GM23338 (cell line): Measurements from ENCODE around the gene RTN4RL1. TPM values are rescaled to one million over a fixed set of nuclear protein-coding genes. Genes with fewer than 3 reads are reported as not detected.

ENCODE experiments used
- ATAC-seq: fragments of 200-7000 bp; cut with Tn5 transposase; 3 replicates; pipeline ENCODE4 v1.9.1; 2020
- DNase-seq: peaks from one replicate; pipeline ENCODE4 v3.0.0-alpha.2; 2015; ENCODE audit warnings: low spot score
- H2AFZ ChIP-seq: fragments of 200-600 bp; sonication (generic); 2 replicates; pipeline ENCODE4 v1.8.0; 2016; ENCODE audit warnings: antibody characterized with exemption, mild to moderate bottlenecking, moderate library complexity
- H3F3A ChIP-seq: fragments of 200-600 bp; sonication (generic); replicated peaks from 2 replicates; pipeline ENCODE4 v1.8.0; 2017; ENCODE audit warnings: antibody characterized with exemption, mixed run types, low read depth
- H3K27ac ChIP-seq: fragments of 200-600 bp; sonication (generic); 2 replicates; pipeline ENCODE4 v1.6.1; 2016; ENCODE audit warnings: low read depth
- H3K27me3 ChIP-seq: fragments of 200-600 bp; sonication (generic); 2 replicates; pipeline ENCODE4 v1.8.0; 2016; ENCODE audit warnings: mild to moderate bottlenecking, mixed run types, moderate library complexity; ENCODE audit not compliant: insufficient read depth
- H3K36me3 ChIP-seq: fragments of 200-600 bp; sonication (generic); 2 replicates; pipeline ENCODE4 v1.8.0; 2016; ENCODE audit warnings: mild to moderate bottlenecking; ENCODE audit not compliant: insufficient read depth
- H3K4me1 ChIP-seq: fragments of 200-600 bp; sonication (generic); 2 replicates; pipeline ENCODE4 v1.8.0; 2016; ENCODE audit warnings: mild to moderate bottlenecking, moderate library complexity; ENCODE audit not compliant: insufficient read depth
- H3K4me2 ChIP-seq: fragments of 200-600 bp; sonication (generic); 2 replicates; pipeline ENCODE4 v1.7.1; 2017; ENCODE audit warnings: mixed run types
- H3K4me3 ChIP-seq: fragments of 200-600 bp; sonication (generic); 2 replicates; pipeline ENCODE4 v1.6.1; 2016; ENCODE audit warnings: mixed run types
- H3K79me2 ChIP-seq: fragments of 200-600 bp; sonication (generic); replicated peaks from 2 replicates; pipeline ENCODE4 v1.8.0; 2017; ENCODE audit warnings: mild to moderate bottlenecking; ENCODE audit not compliant: insufficient read depth
- H3K9me2 ChIP-seq: fragments of 200-600 bp; sonication (generic); 2 replicates; pipeline ENCODE4 v1.8.0; 2017; ENCODE audit not compliant: insufficient read depth
- H4K20me1 ChIP-seq: fragments of 200-600 bp; sonication (generic); replicated peaks from 2 replicates; pipeline ENCODE4 v1.8.0; 2017; ENCODE audit warnings: mild to moderate bottlenecking; ENCODE audit not compliant: insufficient read depth
- H3K27ac Mint-ChIP-seq: 2 replicates; pipeline ENCODE4 v1.8.0; 2020; ENCODE audit warnings: inconsistent platforms, mild to moderate bottlenecking, moderate library complexity, mixed read lengths
- H3K27me3 Mint-ChIP-seq: 3 replicates; pipeline ENCODE4 v1.8.0; 2022; ENCODE audit warnings: low read depth, mild to moderate bottlenecking, moderate library complexity, mixed read lengths, inconsistent platforms; ENCODE audit not compliant: insufficient read depth, poor library complexity
- H3K36me3 Mint-ChIP-seq: 3 replicates; pipeline ENCODE4 v1.8.0; 2021; ENCODE audit warnings: low read depth, mild to moderate bottlenecking, inconsistent platforms, moderate library complexity, mixed read lengths
- H3K4me1 Mint-ChIP-seq: 3 replicates; pipeline ENCODE4 v1.8.0; 2020; ENCODE audit warnings: mild to moderate bottlenecking, inconsistent platforms, mixed read lengths
- H3K4me3 Mint-ChIP-seq: 3 replicates; pipeline ENCODE4 v1.8.0; 2021; ENCODE audit warnings: moderate library complexity, mild to moderate bottlenecking, inconsistent platforms, mixed read lengths
- H3K9me3 Mint-ChIP-seq: 3 replicates; pipeline ENCODE4 v1.8.0; 2020; ENCODE audit warnings: moderate library complexity, mild to moderate bottlenecking, inconsistent platforms, mixed read lengths
- CREB1 ChIP-seq: fragments of 250-450 bp; sonication (Bioruptor Pico); IDR thresholded peaks from 2 replicates; pipeline ENCODE4 v1.5.0; 2020; ENCODE audit warnings: low read depth, mild to moderate bottlenecking, moderate library complexity
- EZH2 ChIP-seq: fragments of 200-600 bp; sonication (generic); IDR thresholded peaks from one replicate; pipeline ENCODE4 v1.8.0; 2017; ENCODE audit warnings: antibody characterized with exemption, mild to moderate bottlenecking, low read depth; ENCODE audit not compliant: unreplicated experiment
- EZH2phosphoT487 ChIP-seq: fragments of 200-600 bp; sonication (generic); IDR thresholded peaks from one replicate; pipeline ENCODE4 v1.8.1; 2018; ENCODE audit warnings: antibody characterized with exemption; ENCODE audit not compliant: unreplicated experiment
- JUNB ChIP-seq: IDR thresholded peaks from one replicate; pipeline ENCODE4 v1.6.1; 2016; ENCODE audit warnings: antibody characterized with exemption; ENCODE audit not compliant: unreplicated experiment
- NANOG ChIP-seq: IDR thresholded peaks from 2 replicates; pipeline ENCODE4 v1.6.1; 2016; ENCODE audit warnings: antibody characterized with exemption, borderline replicate concordance
- POLR2AphosphoS5 ChIP-seq: IDR thresholded peaks from 2 replicates; pipeline ENCODE4 v1.6.1; 2016; ENCODE audit warnings: antibody characterized with exemption, low read depth
- REST ChIP-seq: IDR thresholded peaks from one replicate; pipeline ENCODE4 v1.6.1; 2018; ENCODE audit warnings: antibody characterized with exemption; ENCODE audit not compliant: unreplicated experiment
- STAT1 ChIP-seq: IDR thresholded peaks from one replicate; pipeline ENCODE4 v1.6.1; 2016; ENCODE audit warnings: antibody characterized with exemption; ENCODE audit not compliant: unreplicated experiment
- ZNF114 ChIP-seq: fragments of 250-450 bp; sonication (Bioruptor Pico); IDR thresholded peaks from 2 replicates; pipeline ENCODE4 v1.5.0; 2020; ENCODE audit warnings: mild to moderate bottlenecking, moderate library complexity
- ZNF331 ChIP-seq: fragments of 250-450 bp; sonication (Bioruptor Pico); IDR thresholded peaks from 2 replicates; pipeline ENCODE4 v1.5.0; 2020; ENCODE audit warnings: low read depth, mild to moderate bottlenecking, moderate library complexity
- polyA plus RNA-seq: library from polyadenylated mRNA; unstranded; fragments of >200 nt; fragmentation: Nextera tagmentation; extraction: Ambion mirVana; gene quantifications from 2 replicates; pipeline ENCODE4 v1.2.1, GENCODE V29; 2016
- total RNA-seq: library from RNA; depleted of rRNA; stranded (reverse); fragments of >200 nt; shearing (Covaris generic); gene quantifications from 2 replicates; pipeline ENCODE4 v1.2.3, GENCODE V29; 2014
- TF ChIP-seq, protein P1 (sequence below): IDR thresholded peaks from 2 replicates; pipeline ENCODE4 v1.6.1; 2016; ENCODE audit warnings: antibody characterized with exemption
- TF ChIP-seq, protein P2 (sequence below), 2 experiments: fragments of 200-600 bp in 1 of 2; sonication (generic) in 1 of 2; conservative IDR thresholded peaks; 2 replicates each; pipeline versions ENCODE4 v1.5.1 to v1.6.1; 2016 to 2017; ENCODE audit warnings: antibody characterized with exemption in 2 of 2, low read depth in 2 of 2, mild to moderate bottlenecking in 2 of 2, moderate library complexity in 1 of 2
- TF ChIP-seq, protein P3 (sequence below): fragments of 250-450 bp; sonication (Bioruptor Pico); IDR thresholded peaks from 2 replicates; pipeline ENCODE4 v1.5.0; 2020; ENCODE audit warnings: mild to moderate bottlenecking, moderate library complexity

Gene RTN4RL1
- total and polyA plus RNA-seq, 2 experiments from 2014 or later, result 0.17 TPM; not detected in 1

DNA sequence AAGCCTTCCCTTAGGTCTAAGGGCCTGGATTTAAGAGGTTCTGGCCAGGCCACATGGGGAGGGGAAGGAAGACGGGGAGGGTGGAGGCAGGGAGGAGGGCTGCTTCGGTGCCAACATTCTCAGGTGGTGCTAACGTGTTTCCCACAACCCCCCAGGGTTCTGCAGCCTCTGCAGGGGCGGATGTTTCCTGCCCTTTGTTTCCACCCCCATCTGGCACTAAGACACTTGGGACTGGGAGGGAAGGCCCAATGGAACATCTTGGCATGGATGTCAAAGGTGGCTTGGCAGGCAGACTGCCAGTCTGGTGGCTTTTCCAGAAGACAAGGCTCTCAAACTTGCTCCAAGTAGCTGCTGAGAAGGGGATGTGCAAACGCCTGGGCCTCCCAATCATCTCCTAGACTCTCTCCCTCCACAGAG lies 42.5 kb upstream of the RTN4RL1 start:
- Mint-ChIP-seq H3K27ac (no peak overlapping the region), H3K4me3 (no peak overlapping the region), H3K4me1 (peaks cover 50% of the 10 kb centered on the region), H3K36me3 (peaks cover 10% of the 10 kb centered on the region), H3K9me3 (no peaks in the 10 kb centered on the region), H3K27me3 (peaks cover 27% of the 10 kb centered on the region)
- Histone ChIP-seq H3K9me2 (no peaks in the 10 kb centered on the region), H3F3A (no peaks in the 10 kb centered on the region; the same call in 1 of the 2 replicates), H3K4me2 (no peak overlapping the region), H3K79me2 (no peaks in the 10 kb centered on the region), H2AFZ (no peak overlapping the region), H3K27me3 (no peaks in the 10 kb centered on the region), H4K20me1 (no peaks in the 10 kb centered on the region; the same call in none of the 2 replicates), H3K36me3 (no peaks in the 10 kb centered on the region), H3K27ac (no peak overlapping the region), H3K4me3 (no peak overlapping the region), H3K4me1 (peaks cover 23% of the 10 kb centered on the region)
- TF ChIP-seq REST (no peak), NANOG (no peak), STAT1 (no peak), EZH2phosphoT487 (no peak), JUNB (no peak), CREB1 (CRISPR knock-in tag) (no peak), ZNF114 (no peak), EZH2 (no peak), ZNF331 (CRISPR knock-in tag) (no peak), POLR2AphosphoS5 (no peak)
- TF ChIP-seq, protein P1, sequence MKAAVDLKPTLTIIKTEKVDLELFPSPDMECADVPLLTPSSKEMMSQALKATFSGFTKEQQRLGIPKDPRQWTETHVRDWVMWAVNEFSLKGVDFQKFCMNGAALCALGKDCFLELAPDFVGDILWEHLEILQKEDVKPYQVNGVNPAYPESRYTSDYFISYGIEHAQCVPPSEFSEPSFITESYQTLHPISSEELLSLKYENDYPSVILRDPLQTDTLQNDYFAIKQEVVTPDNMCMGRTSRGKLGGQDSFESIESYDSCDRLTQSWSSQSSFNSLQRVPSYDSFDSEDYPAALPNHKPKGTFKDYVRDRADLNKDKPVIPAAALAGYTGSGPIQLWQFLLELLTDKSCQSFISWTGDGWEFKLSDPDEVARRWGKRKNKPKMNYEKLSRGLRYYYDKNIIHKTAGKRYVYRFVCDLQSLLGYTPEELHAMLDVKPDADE, result no peak
- TF ChIP-seq, protein P2, sequence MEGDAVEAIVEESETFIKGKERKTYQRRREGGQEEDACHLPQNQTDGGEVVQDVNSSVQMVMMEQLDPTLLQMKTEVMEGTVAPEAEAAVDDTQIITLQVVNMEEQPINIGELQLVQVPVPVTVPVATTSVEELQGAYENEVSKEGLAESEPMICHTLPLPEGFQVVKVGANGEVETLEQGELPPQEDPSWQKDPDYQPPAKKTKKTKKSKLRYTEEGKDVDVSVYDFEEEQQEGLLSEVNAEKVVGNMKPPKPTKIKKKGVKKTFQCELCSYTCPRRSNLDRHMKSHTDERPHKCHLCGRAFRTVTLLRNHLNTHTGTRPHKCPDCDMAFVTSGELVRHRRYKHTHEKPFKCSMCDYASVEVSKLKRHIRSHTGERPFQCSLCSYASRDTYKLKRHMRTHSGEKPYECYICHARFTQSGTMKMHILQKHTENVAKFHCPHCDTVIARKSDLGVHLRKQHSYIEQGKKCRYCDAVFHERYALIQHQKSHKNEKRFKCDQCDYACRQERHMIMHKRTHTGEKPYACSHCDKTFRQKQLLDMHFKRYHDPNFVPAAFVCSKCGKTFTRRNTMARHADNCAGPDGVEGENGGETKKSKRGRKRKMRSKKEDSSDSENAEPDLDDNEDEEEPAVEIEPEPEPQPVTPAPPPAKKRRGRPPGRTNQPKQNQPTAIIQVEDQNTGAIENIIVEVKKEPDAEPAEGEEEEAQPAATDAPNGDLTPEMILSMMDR (conservative IDR thresholded peaks at IDR 0.05; ENCODE audit: low read depth in 2 of 2), result no peak
- TF ChIP-seq, protein P3, sequence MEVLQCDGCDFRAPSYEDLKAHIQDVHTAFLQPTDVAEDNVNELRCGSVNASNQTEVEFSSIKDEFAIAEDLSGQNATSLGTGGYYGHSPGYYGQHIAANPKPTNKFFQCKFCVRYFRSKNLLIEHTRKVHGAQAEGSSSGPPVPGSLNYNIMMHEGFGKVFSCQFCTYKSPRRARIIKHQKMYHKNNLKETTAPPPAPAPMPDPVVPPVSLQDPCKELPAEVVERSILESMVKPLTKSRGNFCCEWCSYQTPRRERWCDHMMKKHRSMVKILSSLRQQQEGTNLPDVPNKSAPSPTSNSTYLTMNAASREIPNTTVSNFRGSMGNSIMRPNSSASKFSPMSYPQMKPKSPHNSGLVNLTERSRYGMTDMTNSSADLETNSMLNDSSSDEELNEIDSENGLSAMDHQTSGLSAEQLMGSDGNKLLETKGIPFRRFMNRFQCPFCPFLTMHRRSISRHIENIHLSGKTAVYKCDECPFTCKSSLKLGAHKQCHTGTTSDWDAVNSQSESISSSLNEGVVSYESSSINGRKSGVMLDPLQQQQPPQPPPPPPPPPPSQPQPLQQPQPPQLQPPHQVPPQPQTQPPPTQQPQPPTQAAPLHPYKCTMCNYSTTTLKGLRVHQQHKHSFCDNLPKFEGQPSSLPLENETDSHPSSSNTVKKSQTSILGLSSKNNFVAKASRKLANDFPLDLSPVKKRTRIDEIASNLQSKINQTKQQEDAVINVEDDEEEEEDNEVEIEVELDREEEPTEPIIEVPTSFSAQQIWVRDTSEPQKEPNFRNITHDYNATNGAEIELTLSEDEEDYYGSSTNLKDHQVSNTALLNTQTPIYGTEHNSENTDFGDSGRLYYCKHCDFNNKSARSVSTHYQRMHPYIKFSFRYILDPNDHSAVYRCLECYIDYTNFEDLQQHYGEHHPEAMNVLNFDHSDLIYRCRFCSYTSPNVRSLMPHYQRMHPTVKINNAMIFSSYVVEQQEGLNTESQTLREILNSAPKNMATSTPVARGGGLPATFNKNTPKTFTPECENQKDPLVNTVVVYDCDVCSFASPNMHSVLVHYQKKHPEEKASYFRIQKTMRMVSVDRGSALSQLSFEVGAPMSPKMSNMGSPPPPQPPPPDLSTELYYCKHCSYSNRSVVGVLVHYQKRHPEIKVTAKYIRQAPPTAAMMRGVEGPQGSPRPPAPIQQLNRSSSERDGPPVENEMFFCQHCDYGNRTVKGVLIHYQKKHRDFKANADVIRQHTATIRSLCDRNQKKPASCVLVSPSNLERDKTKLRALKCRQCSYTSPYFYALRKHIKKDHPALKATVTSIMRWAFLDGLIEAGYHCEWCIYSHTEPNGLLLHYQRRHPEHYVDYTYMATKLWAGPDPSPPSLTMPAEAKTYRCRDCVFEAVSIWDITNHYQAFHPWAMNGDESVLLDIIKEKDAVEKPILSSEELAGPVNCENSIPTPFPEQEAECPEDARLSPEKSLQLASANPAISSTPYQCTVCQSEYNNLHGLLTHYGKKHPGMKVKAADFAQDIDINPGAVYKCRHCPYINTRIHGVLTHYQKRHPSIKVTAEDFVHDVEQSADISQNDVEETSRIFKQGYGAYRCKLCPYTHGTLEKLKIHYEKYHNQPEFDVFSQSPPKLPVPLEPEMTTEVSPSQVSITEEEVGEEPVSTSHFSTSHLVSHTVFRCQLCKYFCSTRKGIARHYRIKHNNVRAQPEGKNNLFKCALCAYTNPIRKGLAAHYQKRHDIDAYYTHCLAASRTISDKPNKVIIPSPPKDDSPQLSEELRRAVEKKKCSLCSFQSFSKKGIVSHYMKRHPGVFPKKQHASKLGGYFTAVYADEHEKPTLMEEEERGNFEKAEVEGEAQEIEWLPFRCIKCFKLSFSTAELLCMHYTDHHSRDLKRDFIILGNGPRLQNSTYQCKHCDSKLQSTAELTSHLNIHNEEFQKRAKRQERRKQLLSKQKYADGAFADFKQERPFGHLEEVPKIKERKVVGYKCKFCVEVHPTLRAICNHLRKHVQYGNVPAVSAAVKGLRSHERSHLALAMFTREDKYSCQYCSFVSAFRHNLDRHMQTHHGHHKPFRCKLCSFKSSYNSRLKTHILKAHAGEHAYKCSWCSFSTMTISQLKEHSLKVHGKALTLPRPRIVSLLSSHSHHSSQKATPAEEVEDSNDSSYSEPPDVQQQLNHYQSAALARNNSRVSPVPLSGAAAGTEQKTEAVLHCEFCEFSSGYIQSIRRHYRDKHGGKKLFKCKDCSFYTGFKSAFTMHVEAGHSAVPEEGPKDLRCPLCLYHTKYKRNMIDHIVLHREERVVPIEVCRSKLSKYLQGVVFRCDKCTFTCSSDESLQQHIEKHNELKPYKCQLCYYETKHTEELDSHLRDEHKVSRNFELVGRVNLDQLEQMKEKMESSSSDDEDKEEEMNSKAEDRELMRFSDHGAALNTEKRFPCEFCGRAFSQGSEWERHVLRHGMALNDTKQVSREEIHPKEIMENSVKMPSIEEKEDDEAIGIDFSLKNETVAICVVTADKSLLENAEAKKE (CRISPR knock-in tag), result no peak
- ATAC-seq, result no peak
- no peak for DNase-seq
